K562 (cell line): ENCODE data around the gene CFDP1. TPM values are rescaled to one million over a fixed set of nuclear protein-coding genes. Genes with fewer than 3 reads are reported as not detected.

Source experiments
- ATAC-seq: fragments of 200-7000 bp; cut with Tn5 transposase; 3 replicates; pipeline ENCODE4 v1.9.1; 2020; ENCODE audit warnings: moderate library complexity
- BruUV-seq: library from RNA; stranded (reverse); fragments of 400-500 nt; replicated peaks from 2 replicates; lab custom pipeline; 2021; lab: Mats Ljungman, UMichigan
- CTCF ChIA-PET: fragments of 300-600 bp; formaldehyde crosslinking; extraction: SDS; loops from one replicate; lab custom pipeline; 2021; ENCODE audit warnings: low intra/inter-chr PET ratio; lab: Yijun Ruan, JAX
- POLR2A ChIA-PET: fragments of 300-600, 350-650 bp; sonication (Branson Sonifier 250); formaldehyde crosslinking; extraction: SDS; loops from one replicate; lab custom pipeline; 2021; ENCODE audit warnings: antibody characterized with exemption, inconsistent platforms; lab: Yijun Ruan, JAX
- DNase-seq, 4 experiments: peaks; one replicate each; pipeline versions ENCODE4 v3.0.0 to v3.0.0-alpha.2; 2011 to 2018; ENCODE audit warnings: low spot score in 3 of 4, mixed read lengths in 3 of 4; ENCODE audit errors: extremely low read depth in 1 of 4
- FAIRE-seq: peaks from 2 replicates; lab custom pipeline; 2011; peaks lifted over from hg19 to GRCh38; lab: Jason Lieb, UNC
- H2AFZ ChIP-seq: 2 replicates; pipeline ENCODE4 v1.6.0; 2011; ENCODE audit warnings: low read depth, low read length, control low read depth, inconsistent platforms
- H3K27ac ChIP-seq: fragments of 200-600 bp; 3 replicates; pipeline ENCODE4 v1.8.0; 2011; ENCODE audit warnings: low read depth, mild to moderate bottlenecking, control low read depth, inconsistent platforms, low read length, moderate library complexity, mixed read lengths; ENCODE audit errors: extremely low read depth
- H3K27me3 ChIP-seq, 2 experiments: fragments of 300-600 bp in 1 of 2; 2 replicates in 1 of 2; 3 replicates in 1 of 2; pipeline versions ENCODE4 v1.6.0 to v1.8.0; 2011; ENCODE audit warnings: inconsistent platforms in 2 of 2, low read length in 2 of 2, mild to moderate bottlenecking in 1 of 2, mixed read lengths in 1 of 2, moderate library complexity in 1 of 2; ENCODE audit not compliant: control insufficient read depth in 2 of 2, insufficient read depth in 2 of 2
- H3K36me3 ChIP-seq: fragments of 300-600 bp; 3 replicates; pipeline ENCODE4 v1.8.0; 2011; ENCODE audit warnings: mild to moderate bottlenecking, low read length, inconsistent platforms; ENCODE audit not compliant: control insufficient read depth, insufficient read depth
- H3K4me1 ChIP-seq, 2 experiments: fragments of 200-600 bp in 1 of 2; replicated peaks in 1 of 2; 2 replicates in 1 of 2; 3 replicates in 1 of 2; pipeline versions ENCODE4 v1.5.1 to v1.8.0; 2011; ENCODE audit warnings: inconsistent platforms in 2 of 2, low read length in 2 of 2, mild to moderate bottlenecking in 1 of 2, mixed read lengths in 1 of 2, moderate library complexity in 1 of 2; ENCODE audit not compliant: control insufficient read depth in 2 of 2, insufficient read depth in 2 of 2
- H3K4me2 ChIP-seq: 2 replicates; pipeline ENCODE4 v1.6.1; 2011; ENCODE audit warnings: low read length, control low read depth, inconsistent platforms, mixed read lengths; ENCODE audit not compliant: insufficient read depth
- H3K4me3 ChIP-seq: fragments of 200-600 bp; sonication (generic), shearing (Covaris generic); 2 replicates; pipeline ENCODE4 v1.5.1; 2016; ENCODE audit warnings: control low read depth, inconsistent platforms
- H3K79me2 ChIP-seq: fragments of 200-600 bp; 3 replicates; pipeline ENCODE4 v1.8.0; 2011; ENCODE audit warnings: low read length, inconsistent platforms; ENCODE audit not compliant: control insufficient read depth, insufficient read depth
- H3K9ac ChIP-seq, 2 experiments: 2 replicates each; pipeline versions ENCODE4 v1.6.0 to v1.6.1; 2011; ENCODE audit warnings: low read depth in 2 of 2, low read length in 2 of 2, control low read depth in 1 of 2, inconsistent platforms in 1 of 2, mild to moderate bottlenecking in 1 of 2, mixed read lengths in 1 of 2; ENCODE audit not compliant: insufficient read depth in 1 of 2
- H3K9me1 ChIP-seq: one replicate; pipeline ENCODE4 v1.6.0; 2011; ENCODE audit warnings: inconsistent platforms, mild to moderate bottlenecking, low read length, moderate library complexity; ENCODE audit not compliant: control insufficient read depth, insufficient read depth
- H3K9me3 ChIP-seq: replicated peaks from 2 replicates; pipeline ENCODE4 v1.5.1; 2011; ENCODE audit warnings: low read depth, low read length, inconsistent platforms; ENCODE audit not compliant: control insufficient read depth, insufficient read depth
- H4K20me1 ChIP-seq: replicated peaks from 2 replicates; pipeline ENCODE4 v1.6.1; 2011; ENCODE audit warnings: low read length, inconsistent platforms, mixed read lengths; ENCODE audit not compliant: control insufficient read depth, insufficient read depth
- ARHGAP35 ChIP-seq: fragments of 450-650 bp; IDR thresholded peaks from 2 replicates; pipeline ENCODE4 v1.6.1; 2018; ENCODE audit not compliant: partially characterized antibody
- FOXA1 ChIP-seq: fragments of 450-650 bp; IDR thresholded peaks from 2 replicates; pipeline ENCODE4 v1.6.1; 2016; ENCODE audit warnings: mild to moderate bottlenecking, borderline replicate concordance
- MAFG ChIP-seq: fragments of 450-650 bp; conservative IDR thresholded peaks from 2 replicates; pipeline ENCODE4 v1.6.1; 2016; ENCODE audit warnings: missing genetic modification characterization, missing compliant biosample characterization
- NELFE ChIP-seq: IDR thresholded peaks from 2 replicates; pipeline ENCODE4 v1.6.1; 2011; ENCODE audit warnings: mild to moderate bottlenecking; ENCODE audit not compliant: insufficient read depth, insufficient read length
- RBM17 ChIP-seq: fragments of 200-400 bp; formaldehyde crosslinking; IDR thresholded peaks from 2 replicates; pipeline ENCODE4 v1.6.1; 2017; ENCODE audit warnings: low read depth, mild to moderate bottlenecking, low read length, borderline replicate concordance
- THAP7 ChIP-seq: fragments of 250-450 bp; sonication (Bioruptor Pico); IDR thresholded peaks from 2 replicates; pipeline ENCODE4 v1.5.0; 2021
- ZBTB17 ChIP-seq: fragments of 450-650 bp; formaldehyde crosslinking; IDR thresholded peaks from 2 replicates; pipeline ENCODE4 v1.4.0; 2020; ENCODE audit warnings: mild to moderate bottlenecking
- ZNF124 ChIP-seq: sonication (generic); formaldehyde crosslinking; IDR thresholded peaks from 2 replicates; pipeline ENCODE4 v1.8.1; 2022; ENCODE audit warnings: missing genetic modification reagents
- ZNF165 ChIP-seq: fragments of 250-450 bp; sonication (Bioruptor Pico); IDR thresholded peaks from 2 replicates; pipeline ENCODE4 v1.4.0; 2020; ENCODE audit warnings: borderline replicate concordance
- ZNF280A ChIP-seq: fragments of 450-650 bp; IDR thresholded peaks from 2 replicates; pipeline ENCODE4 v1.6.1; 2018; ENCODE audit warnings: mild to moderate bottlenecking, low read depth; ENCODE audit not compliant: partially characterized antibody
- ZNF561 ChIP-seq: fragments of 450-650 bp; formaldehyde crosslinking; conservative IDR thresholded peaks from 2 replicates; pipeline ENCODE4 v1.4.0; 2020; ENCODE audit warnings: mild to moderate bottlenecking, moderate library complexity
- ZNF785 ChIP-seq: fragments of 250-450 bp; sonication (Bioruptor Pico); IDR thresholded peaks from 2 replicates; pipeline ENCODE4 v1.4.0; 2020; ENCODE audit warnings: mild to moderate bottlenecking
- WGBS: fragments of 100-300 bp; shearing (Covaris generic); methylation state at CpG from one replicate; pipeline ENCODE4 v1.1.6; 2016; ENCODE audit warnings: low coverage, mixed read lengths; ENCODE audit not compliant: insufficient coverage; ENCODE audit errors: missing lambda C conversion rate; 5-methylcytosine and 5-hydroxymethylcytosine counted together
- in situ Hi-C: fragments of 300-500 bp; cut with MboI; formaldehyde crosslinking; loops from 4 replicates; pipeline ENCODE4 v1.15.0; 2018; ENCODE audit warnings: inconsistent platforms, mixed read lengths
- intact Hi-C: fragments of 100-400 bp; cut with micrococcal nuclease; formaldehyde crosslinking; loops from 2 replicates; pipeline ENCODE4 v1.14.2; 2022
- polyA plus RNA-seq, 8 experiments: library from polyadenylated mRNA; depleted of rRNA in 4 of 8; stranded (reverse) in 5 of 8; unstranded in 3 of 8; fragments of >200 nt; fragmentation: Nextera tagmentation in 2 of 8; fragmentation: Illumina TruSeq in 1 of 8; extraction: Ambion mirVana in 2 of 8; extraction: Trizol in 1 of 8; gene quantifications; 2 replicates each; pipeline versions ENCODE4 v1.2.1 to v1.2.3, GENCODE V29; 2011 to 2014; ENCODE audit warnings: inconsistent platforms in 1 of 8, missing spikeins in 1 of 8
- total RNA-seq, 7 experiments: library from RNA; depleted of rRNA in 6 of 7; stranded (reverse); fragments of >200 nt in 6 of 7; fragmentation: Illumina TruSeq in 2 of 7; extraction: Trizol in 2 of 7; gene quantifications; 2 replicates each; pipeline versions ENCODE4 v1.2.1 to v1.2.3, GENCODE V29; 2011 to 2021; ENCODE audit warnings: low replicate concordance in 1 of 7

Gene CFDP1
- total and polyA plus RNA-seq, 9 of the 15 experiments (the other 6 are each of a cell fraction or from before 2014, with no cell fraction given): 31.5 to 78.4 (median 61.7) TPM

GRCh38 chr16:75329943-75330342 lies 103.4 kb downstream of the CFDP1 start:
- Histone ChIP-seq H3K9ac (no peak overlapping the region), H3K4me1 (no peaks in the 10 kb centered on the region), H2AFZ (no peak overlapping the region), H3K9me1 (no peaks in the 10 kb centered on the region), H3K9me3 (no peaks in the 10 kb centered on the region), H3K4me3 (no peak overlapping the region), H3K27ac (no peak overlapping the region), H3K79me2 (no peaks in the 10 kb centered on the region), H3K27me3 (no peaks in the 10 kb centered on the region), H4K20me1 (no peaks in the 10 kb centered on the region), H3K4me2 (no peak overlapping the region), H3K36me3 (0 out of 3 replicates have a peak, but pooled peaks cover 3% of the 10 kb centered on the region)
- CTCF ChIA-PET: no interaction called here
- intact Hi-C loops (loop anchor here (5.0 kb wide), 1 partner anchor 98 kb away; no protein-coding TSS in a partner anchor), in situ Hi-C loops (no loop called here)
- FAIRE-seq: no peak
- no peak for TF ChIP-seq ZNF785 (CRISPR knock-in tag)
- no peak for TF ChIP-seq ARHGAP35
- no peak for ATAC-seq
- no TSS peak for BruUV-seq
- DNase-seq: no peak
- WGBS: 68% methylated on average over 4 of the region's 4 CpGs
- POLR2A ChIA-PET: interaction anchor here (1.1 kb wide), 1 partner anchor 16 kb away, joined by 3 read pairs; no protein-coding TSS in a partner anchor

- Histone ChIP-seq H3K9ac (no peak overlapping the region), H3K9me1 (no peaks in the 10 kb centered on the region), H3K9me3 (no peaks in the 10 kb centered on the region), H3K27me3 (no peaks in the 10 kb centered on the region), H4K20me1 (no peaks in the 10 kb centered on the region), H3K4me3 (no peak overlapping the region), H3K79me2 (no peaks in the 10 kb centered on the region), H3K4me1 (peaks cover 3 to 8% of the 10 kb centered on the region in 2 experiments; a peak in 2 of 5 replicates), H2AFZ (no peak overlapping the region), H3K36me3 (0 out of 3 replicates have a peak, but pooled peaks cover 2% of the 10 kb centered on the region), H3K27ac (no peak overlapping the region), H3K4me2 (no peak overlapping the region)
- FAIRE-seq: no peak
- no TSS peak for BruUV-seq
- whole genome bisulfite sequencing: 69% methylated on average over 5 of the region's 5 CpGs
- intact Hi-C loops (loop anchor here (5.0 kb wide), 1 partner anchor 94 kb away; no protein-coding TSS in a partner anchor), in situ Hi-C loops (no loop called here)
- no peak for ATAC-seq
- DNase-seq: no peak
- ChIA-PET POLR2A (interaction anchor here (0.7 to 1.2 kb wide), 3 partner anchors 9 to 46 kb away, joined by 3 read pairs; no protein-coding TSS in a partner anchor), CTCF (no interaction called here)
- TF ChIP-seq ZBTB17 (CRISPR knock-in tag): no peak
- no peak for TF ChIP-seq MAFG
- no peak for TF ChIP-seq THAP7 (CRISPR knock-in tag)
- TF ChIP-seq ZNF124 (CRISPR knock-in tag): no peak
- TF ChIP-seq FOXA1: no peak
- no peak for TF ChIP-seq ZNF561 (CRISPR knock-in tag)
- TF ChIP-seq ZNF165: no peak
- no peak for TF ChIP-seq RBM17
- TF ChIP-seq ZNF280A: no peak
- TF ChIP-seq NELFE: no peak
Observed at GRCh38 chr16:75326333-75326732, 107.0 kb downstream of the CFDP1 start.
